Rectal smooth muscle tissue (tissue), 1 donor: ENCODE data around the gene EGR2.

ENCODE experiments used
- H3K27ac ChIP-seq: one replicate; pipeline ENCODE4 v1.7.0; 2013; ENCODE audit warnings: low read depth, low read length, inconsistent platforms
- H3K27me3 ChIP-seq: one replicate; pipeline ENCODE4 v1.7.0; 2013; ENCODE audit warnings: low read length; ENCODE audit not compliant: control insufficient read depth, insufficient read depth
- H3K36me3 ChIP-seq: one replicate; pipeline ENCODE4 v1.7.0; 2013; ENCODE audit warnings: low read length; ENCODE audit not compliant: control insufficient read depth, insufficient read depth
- H3K4me1 ChIP-seq: one replicate; pipeline ENCODE4 v1.7.0; 2013; ENCODE audit warnings: low read length; ENCODE audit not compliant: control insufficient read depth, insufficient read depth
- H3K4me3 ChIP-seq: one replicate; pipeline ENCODE4 v1.7.0; 2013; ENCODE audit warnings: low read length
- H3K9ac ChIP-seq: one replicate; pipeline ENCODE4 v1.7.0; 2013; ENCODE audit warnings: low read length

The EGR2 gene

GRCh38 chr10:62816076-62816330, 163 bp downstream of the EGR2 start:
- Histone ChIP-seq H3K9ac (no peak overlapping the region), H3K27ac (no peak overlapping the region), H3K4me3 (peak overlapping the region; percentile 88), H3K36me3 (no peaks in the 10 kb centered on the region), H3K27me3 (peaks cover 19% of the 10 kb centered on the region), H3K4me1 (peaks cover 4% of the 10 kb centered on the region)

DNA sequence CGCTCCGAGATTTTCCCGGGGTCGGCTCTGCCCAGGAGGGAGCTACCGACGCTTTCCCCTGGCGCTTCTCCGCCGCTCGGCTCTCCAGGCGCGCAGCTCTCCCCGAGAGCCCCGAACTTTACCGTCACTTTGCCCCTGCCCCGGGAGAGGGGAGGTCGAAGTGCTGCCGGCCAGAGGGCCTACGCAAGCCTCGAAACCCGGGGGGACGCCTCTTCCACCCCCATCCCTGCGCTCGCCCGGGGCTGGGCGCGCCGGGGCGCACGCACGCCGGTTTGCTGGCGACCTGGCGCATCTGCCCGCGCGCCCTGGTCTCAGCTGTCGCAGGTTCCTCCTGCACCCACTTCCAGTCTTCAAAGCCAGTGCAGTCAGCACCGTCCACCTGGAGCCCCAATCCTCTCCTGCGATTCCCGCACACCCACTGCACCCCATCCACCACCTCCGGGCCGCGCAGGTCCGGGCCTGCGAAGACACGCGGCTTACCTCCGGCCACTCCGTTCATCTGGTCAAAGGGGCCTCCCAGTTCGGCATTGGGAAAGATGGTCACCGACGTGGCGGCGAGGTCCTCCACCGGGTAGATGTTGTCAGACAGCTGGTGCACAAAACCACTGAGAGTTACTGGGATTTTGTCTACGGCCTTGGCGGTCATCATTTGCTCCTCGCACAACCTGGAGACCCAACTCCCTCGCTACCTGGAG, 638 bp downstream of the EGR2 start:
- Histone ChIP-seq H3K9ac (peak overlapping the region; percentile 13), H3K27me3 (peaks cover 19% of the 10 kb centered on the region), H3K36me3 (no peaks in the 10 kb centered on the region), H3K4me1 (peaks cover 4% of the 10 kb centered on the region), H3K27ac (no peak overlapping the region), H3K4me3 (peak overlapping the region; percentile 88)

GRCh38 chr10:62814756-62815380, 1.3 kb downstream of the EGR2 start:
- no peaks in the 10 kb centered on the region for H3K36me3 ChIP-seq
- no peak overlapping the region for H3K27ac ChIP-seq
- peak overlapping the region; percentile 88 for H3K4me3 ChIP-seq
- H3K4me1 ChIP-seq = peaks cover 4% of the 10 kb centered on the region
- H3K9ac ChIP-seq = no peak overlapping the region
- peaks cover 19% of the 10 kb centered on the region for H3K27me3 ChIP-seq

GRCh38 chr10:62813981-62814380, 2.2 kb downstream of the EGR2 start:
- Histone ChIP-seq H3K27ac (no peak overlapping the region), H3K36me3 (no peaks in the 10 kb centered on the region), H3K4me3 (no peak overlapping the region), H3K4me1 (peaks cover 4% of the 10 kb centered on the region), H3K9ac (no peak overlapping the region), H3K27me3 (peaks cover 19% of the 10 kb centered on the region)

DNA sequence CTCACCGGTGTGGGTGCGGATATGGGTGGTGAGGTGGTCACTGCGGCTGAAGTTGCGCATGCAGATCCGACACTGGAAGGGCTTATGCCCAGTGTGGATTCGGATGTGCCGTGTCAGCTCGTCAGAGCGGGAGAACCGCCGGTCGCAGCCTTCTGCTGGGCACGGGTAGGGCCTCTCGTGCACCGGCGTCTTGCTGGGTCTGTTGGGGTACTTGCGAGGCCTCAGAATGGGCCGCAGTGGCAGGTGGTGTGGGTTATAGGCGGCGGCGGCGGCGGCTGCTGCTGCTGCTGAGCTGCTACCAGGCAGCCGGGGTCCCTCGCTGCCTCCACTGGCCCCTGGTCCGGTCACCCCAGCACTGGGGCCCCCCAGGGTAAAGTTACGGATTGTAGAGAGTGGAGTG, 2.7 kb downstream of the EGR2 start:
- H3K36me3 ChIP-seq = no peaks in the 10 kb centered on the region
- no peak overlapping the region for H3K27ac ChIP-seq
- H3K4me1 ChIP-seq = peaks cover 4% of the 10 kb centered on the region
- no peak overlapping the region for H3K9ac ChIP-seq
- peaks cover 17% of the 10 kb centered on the region for H3K27me3 ChIP-seq
- no peak overlapping the region for H3K4me3 ChIP-seq

DNA sequence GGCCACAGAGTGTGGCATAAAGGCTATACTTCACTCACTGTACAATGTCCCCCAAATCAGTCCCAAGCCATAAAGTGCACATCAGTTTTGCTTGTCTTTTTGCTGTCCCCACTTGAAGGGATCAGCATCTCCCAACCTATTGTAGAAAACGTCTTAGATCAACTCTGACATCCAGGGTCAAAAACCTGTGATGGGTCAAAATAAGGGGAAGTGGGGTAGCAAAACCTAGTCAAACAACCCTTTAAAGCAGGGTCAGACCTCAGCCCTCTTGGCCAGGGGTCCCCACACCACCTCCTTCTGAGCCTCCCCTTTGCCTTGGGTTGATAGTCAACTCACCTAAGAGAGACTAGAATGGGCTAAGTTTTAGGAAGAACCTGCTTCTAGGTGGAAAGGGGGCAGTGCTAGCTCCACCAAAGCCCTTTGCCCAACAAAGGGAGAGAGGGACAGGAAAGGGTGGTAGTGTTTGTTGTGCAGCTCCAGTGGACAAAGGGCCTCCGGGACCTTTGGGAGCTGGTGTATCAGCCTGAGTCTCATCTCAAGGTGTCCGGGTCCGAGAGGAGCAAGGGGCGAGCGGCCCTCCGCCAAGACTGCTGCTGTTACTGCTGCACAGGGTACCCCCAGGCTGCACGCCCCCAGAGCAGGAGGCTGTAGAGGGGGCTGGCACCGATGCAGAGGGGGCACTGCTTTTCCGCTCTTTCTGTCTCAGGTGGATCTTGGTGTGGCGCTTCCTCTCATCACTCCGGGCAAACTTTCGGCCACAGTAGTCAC, 3.3 kb downstream of the EGR2 start:
- Histone ChIP-seq H3K36me3 (no peaks in the 10 kb centered on the region), H3K27me3 (peaks cover 17% of the 10 kb centered on the region), H3K27ac (no peak overlapping the region), H3K4me3 (no peak overlapping the region), H3K9ac (no peak overlapping the region), H3K4me1 (peaks cover 6% of the 10 kb centered on the region)

DNA sequence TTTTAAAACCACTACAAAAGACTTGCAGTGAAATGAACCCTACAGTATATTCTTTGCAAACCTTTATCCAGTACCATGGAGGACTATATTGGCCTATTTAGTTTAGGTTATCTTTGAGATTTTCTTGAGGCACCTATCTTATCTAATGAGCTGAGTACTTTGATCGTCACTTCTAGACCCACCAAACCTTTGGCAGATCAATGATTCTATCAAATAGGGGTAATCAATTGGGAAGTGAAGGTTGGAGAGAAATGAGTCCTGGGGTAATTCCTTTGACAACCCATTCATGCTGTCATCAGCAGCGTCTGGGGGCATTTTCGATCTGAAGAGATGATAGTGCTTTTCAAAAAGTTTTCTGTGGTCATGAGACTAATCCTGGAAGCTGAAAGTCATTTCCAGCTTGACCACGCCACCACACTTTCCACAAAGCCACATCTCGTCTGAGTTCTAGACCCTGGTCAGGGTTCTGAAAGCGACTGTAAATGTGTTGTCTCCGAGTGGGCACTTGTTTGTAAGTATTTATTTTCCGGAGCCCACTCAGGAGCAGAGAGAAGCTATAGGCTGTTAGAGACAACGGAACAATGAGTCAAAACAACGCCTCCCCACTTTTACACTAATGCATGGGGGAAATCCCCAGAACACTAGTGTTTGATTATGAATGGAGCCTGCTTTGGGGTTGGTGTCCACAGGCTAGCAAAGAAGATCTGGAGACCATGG, 4.8 kb downstream of the EGR2 start:
- Histone ChIP-seq H3K4me1 (peaks cover 16% of the 10 kb centered on the region), H3K4me3 (no peak overlapping the region), H3K27ac (no peak overlapping the region), H3K36me3 (no peaks in the 10 kb centered on the region), H3K27me3 (peaks cover 17% of the 10 kb centered on the region), H3K9ac (no peak overlapping the region)

- Histone ChIP-seq H3K36me3 (no peaks in the 10 kb centered on the region), H3K4me3 (no peak overlapping the region), H3K9ac (no peak overlapping the region), H3K27ac (no peak overlapping the region), H3K4me1 (peaks cover 17% of the 10 kb centered on the region), H3K27me3 (peaks cover 12% of the 10 kb centered on the region)
Observed at GRCh38 chr10:62810156-62810902, 5.8 kb downstream of the EGR2 start.

DNA sequence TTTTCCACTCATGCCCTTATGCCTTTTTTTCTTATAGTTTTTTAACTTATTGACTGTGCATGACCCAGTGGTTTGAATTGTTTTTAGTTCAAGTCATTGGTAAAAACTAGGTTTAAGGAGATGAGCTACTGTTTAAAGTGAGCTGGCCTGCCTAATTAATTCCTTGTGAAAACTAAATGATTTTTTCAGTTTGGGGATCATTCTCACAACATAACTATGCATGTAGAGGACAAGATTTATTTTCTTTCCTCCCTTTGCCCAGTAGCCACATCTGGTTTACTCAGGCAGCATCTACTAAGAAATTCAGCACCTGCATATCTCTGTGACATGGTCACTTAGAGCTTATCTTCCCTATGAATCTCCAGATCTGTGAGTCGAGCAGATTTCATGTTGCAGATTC, 9.9 kb downstream of the EGR2 start:
- H3K4me1 ChIP-seq = peaks cover 20% of the 10 kb centered on the region
- no peaks in the 10 kb centered on the region for H3K36me3 ChIP-seq
- H3K27ac ChIP-seq = no peak overlapping the region
- peak overlapping the region; percentile 96 for H3K4me3 ChIP-seq
- H3K27me3 ChIP-seq = no peaks in the 10 kb centered on the region
- H3K9ac ChIP-seq = no peak overlapping the region

- Histone ChIP-seq H3K9ac (peak overlapping the region; percentile 60), H3K27me3 (no peaks in the 10 kb centered on the region), H3K4me1 (peaks cover 20% of the 10 kb centered on the region), H3K4me3 (peak overlapping the region; percentile 96), H3K27ac (peak overlapping the region; percentile 97), H3K36me3 (no peaks in the 10 kb centered on the region)
Observed at GRCh38 chr10:62805231-62806099, 10.7 kb downstream of the EGR2 start.
